H9 (cell line): Measurements from ENCODE around the gene NOTCH1. TPM values are rescaled to one million over a fixed set of nuclear protein-coding genes. Genes with fewer than 3 reads are reported as not detected.

ENCODE experiments used
- DNase-seq: peaks from one replicate; pipeline ENCODE4 v3.0.0-alpha.2; 2017
- H2AFZ ChIP-seq: one replicate; pipeline ENCODE4 v1.6.1; 2013; ENCODE audit warnings: mild to moderate bottlenecking, low read length, control low read depth, moderate library complexity
- H2AK5ac ChIP-seq: 2 replicates; pipeline ENCODE4 v1.6.1; 2013; ENCODE audit warnings: low read length, control low read depth, mixed read lengths; ENCODE audit not compliant: insufficient read length
- H2BK120ac ChIP-seq: one replicate; pipeline ENCODE4 v1.6.1; 2013; ENCODE audit warnings: low read depth, mild to moderate bottlenecking, low read length, control low read depth, inconsistent platforms; ENCODE audit not compliant: poor library complexity, severe bottlenecking
- H2BK12ac ChIP-seq: 2 replicates; pipeline ENCODE4 v1.6.1; 2013; ENCODE audit warnings: low read length, control low read depth, mixed read lengths, low read depth; ENCODE audit not compliant: insufficient read length
- H2BK15ac ChIP-seq: 2 replicates; pipeline ENCODE4 v1.6.1; 2013; ENCODE audit warnings: low read depth, low read length, control low read depth
- H2BK20ac ChIP-seq: one replicate; pipeline ENCODE4 v1.6.1; 2013; ENCODE audit warnings: low read depth, mild to moderate bottlenecking, low read length, control low read depth, inconsistent platforms; ENCODE audit not compliant: poor library complexity, severe bottlenecking
- H2BK5ac ChIP-seq: 2 replicates; pipeline ENCODE4 v1.6.1; 2013; ENCODE audit warnings: low read length, control low read depth, mixed read lengths; ENCODE audit not compliant: insufficient read length
- H3K14ac ChIP-seq: 2 replicates; pipeline ENCODE4 v1.6.1; 2013; ENCODE audit warnings: low read length, control low read depth; ENCODE audit not compliant: insufficient read depth
- H3K18ac ChIP-seq: 2 replicates; pipeline ENCODE4 v1.6.1; 2013; ENCODE audit warnings: low read depth, mild to moderate bottlenecking, mixed read lengths, low read length, control low read depth; ENCODE audit not compliant: insufficient read length
- H3K23ac ChIP-seq: 2 replicates; pipeline ENCODE4 v1.6.1; 2013; ENCODE audit warnings: low read length, control low read depth, mixed read lengths, low read depth; ENCODE audit not compliant: insufficient read length
- H3K23me2 ChIP-seq: 2 replicates; pipeline ENCODE4 v1.6.1; 2013; ENCODE audit warnings: low read depth, mild to moderate bottlenecking, mixed read lengths, low read length, control low read depth; ENCODE audit not compliant: insufficient read length, poor library complexity, severe bottlenecking
- H3K27ac ChIP-seq: 2 replicates; pipeline ENCODE4 v1.5.1; 2013; ENCODE audit warnings: low read length, control low read depth, mixed read lengths, low read depth; ENCODE audit not compliant: insufficient read length
- H3K27me3 ChIP-seq: 2 replicates; pipeline ENCODE4 v1.6.1; 2013; ENCODE audit warnings: low read length, control low read depth, inconsistent platforms; ENCODE audit not compliant: insufficient read depth
- H3K4ac ChIP-seq: 2 replicates; pipeline ENCODE4 v1.6.1; 2013; ENCODE audit warnings: low read depth, mild to moderate bottlenecking, control low read depth, inconsistent platforms, low read length, moderate library complexity
- H3K4me1 ChIP-seq: 2 replicates; pipeline ENCODE4 v1.6.1; 2013; ENCODE audit warnings: low read length, control low read depth, inconsistent platforms; ENCODE audit not compliant: insufficient read depth
- H3K4me2 ChIP-seq: 2 replicates; pipeline ENCODE4 v1.6.1; 2013; ENCODE audit warnings: low read length, control low read depth, mixed read lengths; ENCODE audit not compliant: insufficient read length, insufficient read depth
- H3K56ac ChIP-seq: 2 replicates; pipeline ENCODE4 v1.6.1; 2013; ENCODE audit warnings: low read depth, mild to moderate bottlenecking, mixed read lengths, low read length, control low read depth; ENCODE audit not compliant: insufficient read length
- H3K79me1 ChIP-seq: 2 replicates; pipeline ENCODE4 v1.6.1; 2013; ENCODE audit warnings: low read depth, mild to moderate bottlenecking, moderate library complexity, low read length, control low read depth, inconsistent platforms; ENCODE audit not compliant: insufficient read depth, poor library complexity, severe bottlenecking
- H3K79me2 ChIP-seq: 2 replicates; pipeline ENCODE4 v1.6.1; 2013; ENCODE audit warnings: low read length, control low read depth, inconsistent platforms; ENCODE audit not compliant: insufficient read depth
- H3K9ac ChIP-seq: 2 replicates; pipeline ENCODE4 v1.6.1; 2013; ENCODE audit warnings: low read length, control low read depth, mixed read lengths; ENCODE audit not compliant: insufficient read length; ENCODE audit errors: extremely low read depth
- H3K9me3 ChIP-seq: one replicate; pipeline ENCODE4 v1.6.1; 2013; ENCODE audit warnings: low read depth, low read length, inconsistent platforms; ENCODE audit not compliant: control insufficient read depth
- H3T11ph ChIP-seq: one replicate; pipeline ENCODE4 v1.6.1; 2013; ENCODE audit warnings: mild to moderate bottlenecking, low read length, control low read depth, inconsistent platforms
- H4K20me1 ChIP-seq: one replicate; pipeline ENCODE4 v1.6.1; 2013; ENCODE audit not compliant: control insufficient read depth, insufficient read length, insufficient read depth
- H4K5ac ChIP-seq: 2 replicates; pipeline ENCODE4 v1.6.1; 2013; ENCODE audit warnings: low read depth, mild to moderate bottlenecking, mixed read lengths, low read length, control low read depth; ENCODE audit not compliant: insufficient read length
- H4K8ac ChIP-seq: replicated peaks from 2 replicates; pipeline ENCODE4 v1.6.1; 2013; ENCODE audit warnings: low read length, control low read depth, mixed read lengths, low read depth; ENCODE audit not compliant: insufficient read length
- H4K91ac ChIP-seq: 2 replicates; pipeline ENCODE4 v1.6.1; 2013; ENCODE audit warnings: low read depth, mild to moderate bottlenecking, moderate library complexity, mixed read lengths, low read length, control low read depth; ENCODE audit not compliant: insufficient read length
- H3K27ac Mint-ChIP-seq, 3 experiments: 2 replicates in 2 of 3; 3 replicates in 1 of 3; pipeline ENCODE4 v1.8.0; 2020 to 2021; ENCODE audit warnings: mixed read lengths in 3 of 3, mild to moderate bottlenecking in 1 of 3, moderate library complexity in 1 of 3
- H3K27me3 Mint-ChIP-seq: 2 replicates; pipeline ENCODE4 v1.8.0; 2021; ENCODE audit warnings: low read depth, mild to moderate bottlenecking, moderate library complexity, mixed read lengths
- H3K36me3 Mint-ChIP-seq, 3 experiments: 2 replicates in 2 of 3; 3 replicates in 1 of 3; pipeline ENCODE4 v1.8.0; 2020 to 2021; ENCODE audit warnings: low read depth in 3 of 3, mixed read lengths in 3 of 3; ENCODE audit not compliant: insufficient read depth in 1 of 3
- H3K4me1 Mint-ChIP-seq, 2 experiments: 2 replicates each; pipeline ENCODE4 v1.8.0; 2020; ENCODE audit warnings: mixed read lengths in 2 of 2
- H3K4me3 Mint-ChIP-seq, 2 experiments: 2 replicates in 1 of 2; 3 replicates in 1 of 2; pipeline ENCODE4 v1.8.0; 2020 to 2021; ENCODE audit warnings: mild to moderate bottlenecking in 2 of 2, mixed read lengths in 2 of 2, moderate library complexity in 1 of 2
- H3K9me3 Mint-ChIP-seq, 2 experiments: 2 replicates in 1 of 2; 3 replicates in 1 of 2; pipeline ENCODE4 v1.8.0; 2020; ENCODE audit warnings: mild to moderate bottlenecking in 2 of 2, mixed read lengths in 2 of 2, moderate library complexity in 1 of 2
- WGBS: extraction: QIAGEN DNeasy Blood & Tissue Kit; methylation state at CpG from one replicate; pipeline ENCODE4 v1.1.7; 2013; ENCODE audit warnings: missing lambda C conversion rate, low lambda C conversion rate, mixed read lengths; ENCODE audit not compliant: insufficient read length; ENCODE audit errors: extremely low coverage; 5-methylcytosine and 5-hydroxymethylcytosine counted together
- total RNA-seq: library from RNA; stranded (reverse); gene quantifications from 2 replicates; pipeline ENCODE4 v1.2.1, GENCODE V29; 2021
- TF ChIP-seq, protein P1 (sequence below): fragments of 200-600 bp; sonication (generic); conservative IDR thresholded peaks from 3 replicates; pipeline ENCODE4 v1.8.0; 2021; ENCODE audit warnings: antibody characterized with exemption, mild to moderate bottlenecking

The NOTCH1 gene
- total RNA-seq, 1 experiment from 2014 or later, result 71.6 TPM

DNA sequence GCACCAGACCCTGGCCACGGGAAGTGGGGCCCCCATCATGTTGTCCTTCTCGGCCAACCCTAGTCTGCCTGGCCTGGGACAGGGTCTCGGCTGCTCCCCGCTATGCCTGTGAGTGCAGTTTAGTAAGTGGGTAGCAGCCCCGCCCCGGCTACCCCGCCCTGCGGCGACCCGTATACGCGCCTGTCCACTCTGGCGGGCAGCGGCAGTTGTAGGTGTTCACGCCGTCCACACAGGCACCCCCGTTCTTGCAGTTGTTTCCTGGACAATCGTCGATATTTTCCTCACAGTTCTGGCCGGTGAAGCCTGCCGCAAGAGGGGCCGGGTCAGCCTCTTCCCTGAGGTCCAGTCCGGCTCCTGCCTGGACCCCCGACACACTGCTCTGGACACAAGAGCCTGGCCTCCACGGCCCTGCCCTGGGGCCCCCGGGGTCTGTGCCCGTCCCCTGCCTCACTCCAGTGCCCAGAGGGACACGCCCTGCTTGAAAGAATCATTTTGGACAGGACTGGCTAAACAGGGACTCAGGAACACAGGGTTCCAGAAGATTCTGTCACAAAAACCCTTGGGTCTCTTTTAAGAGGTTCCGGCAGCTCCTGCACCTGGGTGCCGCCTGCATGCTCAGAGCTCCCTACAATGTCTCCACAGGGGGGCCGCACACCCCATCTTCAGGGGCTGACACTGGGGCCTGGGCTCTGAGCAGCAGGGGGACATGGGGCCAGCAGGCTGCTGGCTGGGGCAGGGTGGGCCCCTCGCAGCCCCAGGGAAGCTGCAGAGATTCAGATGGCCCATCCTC lies 26.4 kb downstream of the NOTCH1 start:
- no peak overlapping the region for H3K18ac ChIP-seq
- H2BK20ac ChIP-seq, result no peak overlapping the region
- no peak overlapping the region for H3K14ac ChIP-seq
- Mint-ChIP-seq H3K9me3 (no peaks in the 10 kb centered on the region), H3K4me3 (no peak overlapping the region), H3K4me1 (no peaks in the 10 kb centered on the region), H3K27me3 (no peaks in the 10 kb centered on the region), H3K27ac (no peak overlapping the region; a peak in 2 of 7 replicates), H3K36me3 (peaks cover 2 to 33% (median 32%) of the 10 kb centered on the region in 3 experiments; a peak in 6 of 7 replicates)
- H3K4ac ChIP-seq, result no peak overlapping the region
- H3K23me2 ChIP-seq, result no peaks in the 10 kb centered on the region
- H2AK5ac ChIP-seq, result no peak overlapping the region
- no peaks in the 10 kb centered on the region for H3K4me1 ChIP-seq
- H2BK5ac ChIP-seq, result no peak overlapping the region
- H3K79me2 ChIP-seq, result no peaks in the 10 kb centered on the region
- no peak for DNase-seq
- no peak overlapping the region for H3K27ac ChIP-seq
- H2BK15ac ChIP-seq, result no peak overlapping the region
- H3K4me2 ChIP-seq, result no peak overlapping the region
- no peak overlapping the region for H2BK120ac ChIP-seq
- H3K9me3 ChIP-seq, result no peaks in the 10 kb centered on the region
- no peak overlapping the region for H3T11ph ChIP-seq
- H3K27me3 ChIP-seq, result no peaks in the 10 kb centered on the region
- H3K9ac ChIP-seq, result no peak overlapping the region
- H3K56ac ChIP-seq, result no peak overlapping the region
- no peak overlapping the region for H4K5ac ChIP-seq
- H4K20me1 ChIP-seq, result no peaks in the 10 kb centered on the region
- H2BK12ac ChIP-seq, result no peak overlapping the region
- no peak overlapping the region for H4K91ac ChIP-seq
- WGBS, result no CpG with 5 or more reads among the region's 32 CpGs
- no peak overlapping the region for H4K8ac ChIP-seq
- H2AFZ ChIP-seq, result no peak overlapping the region
- H3K79me1 ChIP-seq, result no peaks in the 10 kb centered on the region
- H3K23ac ChIP-seq, result no peak overlapping the region
- TF ChIP-seq, protein P1, sequence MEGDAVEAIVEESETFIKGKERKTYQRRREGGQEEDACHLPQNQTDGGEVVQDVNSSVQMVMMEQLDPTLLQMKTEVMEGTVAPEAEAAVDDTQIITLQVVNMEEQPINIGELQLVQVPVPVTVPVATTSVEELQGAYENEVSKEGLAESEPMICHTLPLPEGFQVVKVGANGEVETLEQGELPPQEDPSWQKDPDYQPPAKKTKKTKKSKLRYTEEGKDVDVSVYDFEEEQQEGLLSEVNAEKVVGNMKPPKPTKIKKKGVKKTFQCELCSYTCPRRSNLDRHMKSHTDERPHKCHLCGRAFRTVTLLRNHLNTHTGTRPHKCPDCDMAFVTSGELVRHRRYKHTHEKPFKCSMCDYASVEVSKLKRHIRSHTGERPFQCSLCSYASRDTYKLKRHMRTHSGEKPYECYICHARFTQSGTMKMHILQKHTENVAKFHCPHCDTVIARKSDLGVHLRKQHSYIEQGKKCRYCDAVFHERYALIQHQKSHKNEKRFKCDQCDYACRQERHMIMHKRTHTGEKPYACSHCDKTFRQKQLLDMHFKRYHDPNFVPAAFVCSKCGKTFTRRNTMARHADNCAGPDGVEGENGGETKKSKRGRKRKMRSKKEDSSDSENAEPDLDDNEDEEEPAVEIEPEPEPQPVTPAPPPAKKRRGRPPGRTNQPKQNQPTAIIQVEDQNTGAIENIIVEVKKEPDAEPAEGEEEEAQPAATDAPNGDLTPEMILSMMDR, result no peak
